NCI-H1105 treated with DMSO at 0.1 percent for 48 hours (cell line): ENCODE results near the gene TAF6.

Experiments
- DNase-seq: peaks from one replicate; lab custom pipeline; 2025; lab: John Stamatoyannopoulos, UW

Gene TAF6

GRCh38 chr7:100093054-100093453 is 26.1 kb downstream of the TAF6 start:
- DNase-seq: no peak

DNA sequence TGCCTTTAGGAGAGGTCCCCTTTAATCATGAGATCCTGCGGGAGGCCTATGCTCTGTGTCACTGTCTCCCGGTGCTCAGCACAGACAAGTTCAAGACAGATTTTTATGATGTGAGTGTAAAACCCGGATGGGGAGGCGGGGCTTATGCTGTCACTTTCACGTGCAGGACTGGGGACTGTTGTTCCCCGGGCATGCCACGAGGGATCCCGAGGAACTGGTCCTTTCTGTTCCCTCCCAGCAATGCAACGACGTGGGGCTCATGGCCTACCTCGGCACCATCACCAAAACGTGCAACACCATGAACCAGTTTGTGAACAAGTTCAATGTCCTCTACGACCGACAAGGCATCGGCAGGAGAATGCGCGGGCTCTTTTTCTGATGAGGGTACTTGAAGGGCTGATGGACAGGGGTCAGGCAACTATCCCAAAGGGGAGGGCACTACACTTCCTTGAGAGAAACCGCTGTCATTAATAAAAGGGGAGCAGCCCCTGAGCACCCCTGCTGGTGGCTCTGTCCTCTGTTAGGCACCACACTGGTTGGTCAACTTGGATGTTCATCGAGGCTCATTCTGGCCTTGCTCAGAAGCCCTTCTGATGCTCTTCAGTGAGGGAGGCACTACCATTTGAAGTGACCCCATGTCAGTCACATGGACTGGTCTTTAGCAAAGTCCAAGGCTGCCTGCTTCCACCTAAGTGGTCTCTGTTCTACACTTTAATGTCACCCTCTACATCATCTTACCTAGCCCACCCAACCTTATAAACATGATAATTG is 27.6 kb downstream of the TAF6 start:
- peak; percentile 16 for DNase-seq

DNA sequence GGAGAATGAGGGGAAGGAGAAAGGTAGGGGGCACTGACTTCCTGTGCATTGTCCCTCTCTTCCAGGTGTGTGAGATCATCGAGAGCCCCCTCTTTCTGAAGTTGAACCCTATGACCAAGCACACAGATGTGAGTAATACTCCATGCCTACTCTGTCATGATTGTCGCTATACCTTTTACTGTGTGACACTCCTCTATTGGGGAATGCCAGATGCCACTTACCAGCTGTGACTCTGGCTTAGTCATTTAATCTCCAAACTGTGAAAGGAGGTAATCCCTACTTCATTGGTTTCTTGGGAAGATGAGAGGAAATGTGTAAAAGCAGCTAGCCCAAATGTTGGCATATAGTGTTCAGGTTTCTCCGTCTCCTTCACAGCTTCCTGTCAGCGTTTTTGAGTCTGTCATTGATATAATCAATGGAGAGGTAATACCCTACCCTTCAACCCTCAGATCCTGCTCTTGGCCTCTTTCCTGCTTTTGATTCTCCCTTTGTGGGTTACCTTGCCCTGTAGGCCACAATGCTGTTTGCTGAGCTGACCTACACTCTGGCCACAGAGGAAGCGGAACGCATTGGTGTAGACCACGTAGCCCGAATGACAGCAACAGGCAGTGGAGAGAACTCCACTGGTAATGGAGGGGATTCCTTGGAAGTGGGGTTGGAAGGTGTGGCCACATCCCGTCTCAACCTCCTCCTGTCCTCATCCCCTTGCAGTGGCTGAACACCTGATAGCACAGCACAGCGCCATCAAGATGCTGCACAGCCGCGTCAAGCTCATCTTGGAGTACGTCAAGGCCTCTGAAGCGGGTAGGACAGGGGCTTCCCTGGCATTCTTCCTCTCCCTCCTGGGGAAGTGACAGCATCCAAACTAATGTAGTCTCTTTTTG is 28.4 kb downstream of the TAF6 start:
- DNase-seq: no peak

DNA sequence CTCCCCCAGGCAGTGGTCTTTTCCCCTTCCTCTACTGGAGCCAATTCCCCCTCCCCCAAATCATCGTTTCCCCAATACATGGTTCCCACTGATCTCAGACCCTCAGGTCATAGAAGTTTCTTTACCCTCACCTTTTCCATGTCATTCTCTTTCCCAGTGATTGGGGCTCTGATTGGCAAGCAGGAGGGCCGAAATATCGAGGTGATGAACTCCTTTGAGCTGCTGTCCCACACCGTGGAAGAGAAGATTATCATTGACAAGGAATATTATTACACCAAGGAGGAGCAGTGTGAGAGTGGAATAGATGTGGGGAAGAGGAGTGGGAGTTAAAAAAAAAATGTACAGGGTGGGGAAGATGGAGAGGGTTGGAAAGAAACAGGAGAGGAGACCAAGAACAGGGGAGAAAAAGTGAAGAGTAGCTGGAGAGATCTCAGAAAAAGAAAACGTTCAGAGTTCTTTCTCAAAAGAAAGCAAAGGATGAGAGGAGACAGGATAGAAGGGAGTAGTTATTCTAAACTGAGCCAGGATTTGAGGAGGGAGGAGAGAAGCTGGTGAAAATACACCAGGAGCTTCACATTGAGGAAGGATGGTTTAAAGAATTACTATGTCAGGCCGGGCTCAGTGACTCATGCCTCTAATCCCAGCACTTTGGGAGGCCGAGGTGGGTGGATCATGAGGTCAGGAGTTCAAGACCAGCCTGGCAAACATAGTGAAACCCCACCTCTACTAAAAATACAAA is 29.5 kb downstream of the TAF6 start:
- DNase-seq: no peak

- DNase-seq: peak; percentile 64
These were observed 30.3 kb downstream of the TAF6 start, which contains the start of gene COPS6 for GRCh38 chr7:100088621-100089457. COPS6 (plus strand) TSS chr7:100088969; CDS start chr7:100088991, 22 bp downstream.

- DNase-seq: no peak
These were observed 31.0 kb downstream of the TAF6 start for GRCh38 chr7:100088095-100088620.

GRCh38 chr7:100087055-100087750 is 32.0 kb downstream of the TAF6 start:
- DNase-seq: no peak

DNA sequence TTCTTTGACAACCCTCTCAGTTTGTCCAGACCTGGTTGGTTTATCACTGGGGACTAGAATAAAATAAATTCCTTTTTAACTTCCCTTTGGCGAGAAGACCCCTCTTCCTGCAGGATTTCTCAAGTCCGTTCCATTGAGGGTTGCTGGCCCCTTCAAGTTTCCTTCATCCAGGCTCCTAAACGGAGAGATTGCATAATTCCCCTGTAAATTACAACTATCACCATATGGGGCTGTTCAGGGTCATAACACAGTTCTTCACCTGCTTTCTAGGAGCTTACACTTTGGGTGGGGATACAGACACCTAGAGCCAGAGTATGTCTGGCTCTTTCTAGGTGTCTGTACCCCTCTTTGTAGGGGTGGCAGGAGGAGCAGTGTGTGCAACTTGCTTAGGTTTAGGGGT is 33.6 kb downstream of the TAF6 start:
- DNase-seq: no peak

GRCh38 chr7:100082978-100083377 is 36.2 kb downstream of the TAF6 start:
- DNase-seq: no peak

DNA sequence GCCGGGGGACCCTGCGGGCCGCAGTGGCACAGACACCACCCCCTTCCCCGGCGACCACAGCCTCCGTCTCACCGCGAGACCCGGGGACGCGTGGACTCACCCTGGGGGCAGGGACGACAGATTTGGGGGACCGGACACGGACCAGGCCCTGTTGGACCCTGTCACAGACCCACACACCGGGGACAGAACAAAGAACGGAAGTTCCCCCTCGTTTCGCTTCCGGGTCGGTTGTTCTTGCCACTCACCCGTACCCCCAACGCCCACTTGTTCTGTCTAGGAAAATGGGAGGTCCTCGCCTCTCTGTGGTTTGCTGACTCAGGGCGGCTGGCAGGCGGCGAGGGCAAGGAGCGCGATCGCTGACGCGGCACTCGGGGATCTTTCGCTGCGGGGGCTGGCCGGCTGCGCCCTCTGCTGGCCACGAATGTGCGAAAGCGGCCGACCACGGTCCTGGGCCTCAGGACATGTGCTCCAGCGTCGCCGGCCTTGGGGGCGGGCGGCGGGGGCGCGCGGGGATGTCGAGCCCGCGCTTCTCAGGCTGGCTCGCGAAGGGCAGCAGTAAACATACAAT is 37.5 kb downstream of the TAF6 start, which contains the start of gene ZNF3:
Gene ZNF3, minus strand, starts transcription at position 189 of the 568 bp plus-strand sequence. CDS start 4,366 bp downstream, outside the sequence.
- peak; percentile 96 for DNase-seq

DNA sequence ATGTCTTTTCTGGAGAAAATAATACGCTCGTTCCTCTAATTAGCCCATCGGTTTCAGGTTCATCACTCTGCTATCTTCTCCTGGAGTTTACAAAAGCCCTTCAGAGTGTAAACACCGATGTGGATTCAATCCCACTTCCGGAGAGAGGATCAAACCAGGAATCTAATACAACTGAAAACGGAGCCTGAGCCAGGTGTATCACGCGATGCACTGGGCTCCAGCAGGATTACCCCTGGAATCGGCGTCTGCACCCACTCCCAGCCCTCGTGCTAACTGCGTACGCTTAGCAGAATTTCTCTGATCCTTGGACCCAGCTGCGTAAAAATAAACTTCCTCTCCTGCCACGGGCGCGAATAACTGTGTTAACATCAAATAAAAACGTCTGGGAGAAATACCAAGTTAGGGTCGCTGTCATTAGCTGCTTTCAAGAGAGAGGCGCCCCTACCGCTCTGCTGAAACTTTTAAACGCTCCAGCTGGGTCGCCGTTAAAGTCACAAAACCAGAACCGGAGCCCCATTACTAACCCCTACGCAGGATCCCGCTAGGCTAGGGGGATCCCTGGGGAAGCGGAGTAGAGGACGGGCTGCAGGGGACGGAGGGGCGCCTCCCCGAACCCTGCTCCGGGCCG is 38.1 kb downstream of the TAF6 start:
- peak; percentile 17 for DNase-seq

GRCh38 chr7:100079024-100079560 is 40.1 kb downstream of the TAF6 start:
- no peak for DNase-seq

- DNase-seq: no peak
These were observed 42.0 kb downstream of the TAF6 start for GRCh38 chr7:100077205-100077604.

DNA sequence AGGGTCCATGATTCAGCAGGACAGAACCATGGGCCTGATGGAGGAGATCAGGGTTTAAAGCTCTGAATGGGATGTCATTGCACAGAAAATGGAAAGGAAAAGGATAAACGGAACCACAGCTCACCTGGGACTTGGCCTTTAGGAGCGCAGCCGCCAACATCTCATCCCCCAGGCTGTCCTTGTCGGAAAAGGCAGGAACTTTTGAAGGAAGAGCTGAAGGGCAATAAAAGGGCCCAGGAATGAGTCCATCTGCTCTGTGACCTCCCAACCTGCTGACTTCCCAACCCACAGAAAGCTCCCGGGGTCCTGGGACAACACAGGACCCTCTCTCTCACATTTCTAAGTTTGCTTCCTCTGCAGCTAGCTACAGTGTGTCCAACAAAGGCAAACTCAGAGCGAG is 43.7 kb downstream of the TAF6 start:
- no peak for DNase-seq

DNA sequence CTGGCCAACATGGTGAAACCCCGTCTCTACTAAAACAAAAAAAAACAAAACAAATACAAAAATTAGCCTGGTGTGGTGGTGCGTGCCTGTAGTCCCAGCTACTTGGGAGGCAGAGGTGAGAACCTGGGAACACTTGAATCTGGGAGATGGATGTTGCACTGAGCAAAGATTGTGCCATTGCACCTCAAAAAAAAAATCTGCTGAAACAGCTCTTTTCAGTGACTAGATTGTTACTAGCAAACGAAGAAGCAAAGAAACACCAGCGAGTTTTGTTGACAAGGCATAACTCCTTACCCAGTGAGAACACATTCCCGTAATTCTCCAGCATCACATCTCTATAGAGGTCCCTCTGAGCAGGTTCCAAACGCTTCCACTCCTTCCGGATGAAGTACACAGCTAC is 44.3 kb downstream of the TAF6 start:
- no peak for DNase-seq

DNA sequence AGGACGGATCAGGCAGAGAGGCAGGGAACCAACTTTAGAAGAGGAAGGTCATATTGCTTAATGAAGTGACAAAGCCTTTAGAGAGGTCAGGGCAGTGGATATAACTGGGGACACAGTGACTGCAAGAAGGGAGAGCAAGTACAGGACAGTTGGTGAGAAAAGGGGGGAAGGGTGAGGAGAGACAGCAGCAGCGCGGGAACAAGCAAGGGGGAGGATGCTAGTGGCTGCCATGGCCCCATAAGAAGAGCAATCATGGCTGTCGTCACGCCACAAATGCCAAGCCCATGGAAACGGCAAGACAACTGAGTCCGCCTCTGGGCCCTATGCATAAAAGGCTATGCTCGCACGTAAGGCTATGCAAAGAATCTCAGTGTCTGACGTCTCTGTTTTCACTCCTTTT is 46.7 kb downstream of the TAF6 start:
- no peak for DNase-seq

GRCh38 chr7:100071018-100071723 is 48.0 kb downstream of the TAF6 start:
- DNase-seq: no peak

- no peak for DNase-seq
These were observed 49.2 kb downstream of the TAF6 start for GRCh38 chr7:100069991-100070390.

DNA sequence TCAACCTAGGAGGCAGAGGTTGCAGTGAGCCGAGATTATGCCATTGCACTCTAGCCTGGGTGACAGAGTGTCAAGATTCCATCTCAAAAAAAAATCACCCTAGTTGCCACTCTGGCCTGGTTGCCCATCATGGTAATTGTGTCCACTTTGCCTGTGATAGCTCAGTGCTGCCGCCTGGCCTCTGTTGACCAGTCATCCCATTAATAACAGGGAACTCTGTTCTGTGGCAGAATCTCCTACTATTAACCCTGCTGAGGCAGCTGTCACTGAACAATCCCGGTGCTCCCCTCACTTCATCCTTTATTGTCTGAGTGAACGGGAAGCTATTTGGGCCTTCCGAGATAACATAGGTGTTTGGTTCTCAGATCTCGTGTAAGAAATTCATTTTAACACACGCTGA is 52.2 kb downstream of the TAF6 start:
- DNase-seq: no peak
